ENCODE results near the gene SMG1.

The SMG1 gene

GRCh38 chr16:18811925-18812324 lies 114.3 kb downstream of the SMG1 start:
- no peak for TF ChIP-seq CTCF (IDR thresholded peaks at IDR 0.05; ENCODE audit: control extremely low read depth, extremely low read depth, low read depth, missing control alignments)
- DNase-seq (ENCODE audit: extremely low spot score), result no peak
- ChIA-PET CTCF (no interaction called here), POLR2A (no interaction called here)

DNA sequence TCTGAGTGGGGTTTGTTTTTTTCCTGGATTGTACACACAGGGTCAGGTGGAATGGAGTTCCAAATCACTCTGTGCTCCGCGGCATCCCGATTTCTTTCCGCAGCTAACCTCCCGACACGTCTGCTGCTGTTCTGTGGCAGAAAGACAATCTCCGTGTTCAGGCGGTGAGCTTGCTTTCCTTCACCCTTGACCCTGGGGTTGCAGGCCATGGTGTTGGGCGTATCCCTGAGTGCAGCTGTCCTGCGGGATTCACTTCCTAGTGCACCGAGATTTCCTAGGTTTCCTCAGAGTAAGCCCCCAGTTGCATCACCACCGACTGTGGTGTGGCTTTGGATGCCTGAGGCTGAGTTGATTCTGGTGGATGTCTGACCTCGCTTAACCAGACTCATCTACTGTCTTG lies 117.0 kb downstream of the SMG1 start:
- no peak for TF ChIP-seq CTCF (IDR thresholded peaks at IDR 0.05; ENCODE audit: control extremely low read depth, extremely low read depth, low read depth, missing control alignments)
- POLR2A ChIA-PET, result no interaction called here
- DNase-seq (ENCODE audit: extremely low spot score), result no peak
- CTCF ChIA-PET, result interaction anchor here (1.2 to 2.5 kb wide), 6 partner anchors 7 to 39 kb away, joined by 3 to 15 read pairs (median 4); partner anchors contain the start of gene ARL6IP1

DNA sequence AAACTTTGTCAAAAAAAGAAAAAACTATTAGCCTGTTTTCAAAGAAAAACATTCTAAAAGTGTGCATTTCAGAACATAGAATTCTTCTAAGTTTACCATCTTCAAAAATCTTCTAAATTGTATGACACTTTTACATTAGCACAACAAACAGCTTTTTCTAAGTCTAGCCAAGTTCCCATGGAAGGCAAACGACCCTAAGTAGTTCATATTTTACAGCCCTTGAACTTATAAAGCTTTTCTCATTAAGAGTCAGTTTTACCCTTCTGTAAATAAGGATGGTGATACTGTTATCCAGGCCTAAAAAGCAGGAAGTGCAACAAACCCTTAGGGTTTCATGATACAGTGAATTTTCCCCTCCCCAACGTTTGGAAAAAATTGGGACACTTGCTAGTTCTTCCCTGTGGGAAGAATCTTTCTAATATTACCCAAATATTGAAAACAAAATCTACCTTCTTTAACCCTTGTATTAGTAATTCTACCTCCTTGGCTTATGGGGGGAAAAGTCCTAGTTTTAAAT lies 120.9 kb downstream of the SMG1 start:
- ChIA-PET CTCF (interaction anchor here (1.3 to 3.6 kb wide), 5 partner anchors 10 to 164 kb away, joined by 3 to 10 read pairs (median 6); partner anchors contain the start of gene RPS15A), POLR2A (no interaction called here)
- no peak for DNase-seq (ENCODE audit: extremely low spot score)
- TF ChIP-seq CTCF (IDR thresholded peaks at IDR 0.05; ENCODE audit: control extremely low read depth, extremely low read depth, low read depth, missing control alignments), result no peak

- no peak for DNase-seq (ENCODE audit: extremely low spot score)
- ChIA-PET CTCF (interaction anchor here (1.1 to 3.6 kb wide), 7 partner anchors 11 to 29 kb away, joined by 3 to 10 read pairs (median 4); partner anchors contain the start of gene RPS15A), POLR2A (interaction anchor here (0.8 to 1.1 kb wide), 2 partner anchors 14 to 17 kb away, joined by 5 to 7 read pairs; partner anchors contain the start of gene RPS15A)
- no peak for TF ChIP-seq CTCF (IDR thresholded peaks at IDR 0.05; ENCODE audit: control extremely low read depth, extremely low read depth, low read depth, missing control alignments)
Observed at GRCh38 chr16:18804540-18804939, 121.7 kb downstream of the SMG1 start.

GRCh38 chr16:18803569-18804462 lies 122.4 kb downstream of the SMG1 start:
- TF ChIP-seq CTCF (IDR thresholded peaks at IDR 0.05; ENCODE audit: control extremely low read depth, extremely low read depth, low read depth, missing control alignments), result no peak
- DNase-seq (ENCODE audit: extremely low spot score), result no peak
- ChIA-PET POLR2A (interaction anchor here (0.6 to 1.1 kb wide), 3 partner anchors 13 to 149 kb away, joined by 5 to 8 read pairs (median 7); partner anchors contain the start of gene RPS15A), CTCF (interaction anchor here (0.9 to 3.6 kb wide), 9 partner anchors 11 to 166 kb away, joined by 3 to 10 read pairs (median 4); partner anchors contain the start of gene RPS15A)

DNA sequence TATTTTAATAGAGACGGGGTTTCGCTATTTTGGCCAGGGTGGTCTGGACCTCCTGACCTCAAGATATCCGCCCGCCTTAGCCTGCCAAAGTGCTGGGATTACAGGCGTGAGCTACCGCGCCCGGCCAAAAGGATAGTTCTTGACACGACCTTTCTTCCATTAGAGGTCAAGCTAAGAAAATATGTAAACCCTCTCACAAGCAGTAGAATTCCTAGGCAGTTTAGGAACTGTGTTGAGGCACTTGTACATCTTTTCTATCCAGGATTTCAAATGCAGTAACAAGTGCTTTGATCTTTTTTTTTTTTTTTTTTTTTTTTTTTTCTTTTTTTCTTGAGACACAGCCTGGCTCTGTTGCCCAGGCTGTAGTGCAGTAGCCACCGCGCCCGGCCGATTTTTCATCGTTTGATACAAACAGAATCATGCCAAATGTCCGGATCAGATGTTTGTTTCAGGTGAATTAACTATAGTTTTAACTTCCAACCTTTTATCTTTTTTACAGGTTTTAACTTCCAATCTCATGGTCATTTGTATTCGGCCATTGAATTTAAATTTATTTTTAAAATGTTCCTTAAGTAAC lies 123.4 kb downstream of the SMG1 start:
- no peak for TF ChIP-seq CTCF (IDR thresholded peaks at IDR 0.05; ENCODE audit: control extremely low read depth, extremely low read depth, low read depth, missing control alignments)
- ChIA-PET CTCF (interaction anchor here (0.9 to 2.1 kb wide), 8 partner anchors 7 to 167 kb away, joined by 3 to 27 read pairs (median 4); partner anchors contain the start of gene RPS15A), POLR2A (interaction anchor here (0.6 kb wide), 1 partner anchor 150 kb away, joined by 8 read pairs; no protein-coding TSS in a partner anchor)
- DNase-seq (ENCODE audit: extremely low spot score), result no peak
